Activated CD8-positive, alpha-beta memory T cell treated with anti-CD3 and anti-CD28 coated beads for 48 hours (primary cell): Measurements from ENCODE around the gene ZSWIM8.
"Not testable (repeated sequence)": the region's sequence is repeated elsewhere in the genome, so short reads cannot be mapped to it uniquely, and the experiment has no call there.

Experiments
- DNase-seq, 3 experiments: peaks; one replicate each; pipeline ENCODE4 v3.0.0-alpha.2; 2020; ENCODE audit warnings: low read depth in 2 of 3, low spot score in 2 of 3

Gene ZSWIM8

DNA sequence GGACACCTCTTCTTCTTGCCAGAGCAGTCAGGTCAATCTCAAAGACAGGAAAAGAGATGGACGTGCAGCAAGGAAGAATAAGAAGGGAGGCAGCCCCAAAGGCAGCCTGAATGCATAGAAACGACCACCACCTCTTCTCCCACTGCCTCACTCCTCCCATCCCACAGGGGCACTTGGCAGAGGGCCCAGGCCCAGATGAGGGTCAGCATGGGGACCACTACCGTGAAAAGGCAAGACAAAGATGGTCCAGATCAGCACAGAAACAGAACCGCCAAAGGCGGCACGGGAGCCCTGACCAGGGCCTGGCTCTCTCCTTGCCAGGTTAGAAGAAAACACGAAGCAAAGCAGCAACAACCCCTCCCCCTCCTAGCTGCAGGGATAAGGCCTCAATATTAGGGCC is 27.9 kb downstream of the ZSWIM8 start:
- DNase-seq, result no peak

- no peak for DNase-seq
These were observed 29.0 kb downstream of the ZSWIM8 start for GRCh38 chr10:73814276-73814895.

- DNase-seq, result no peak
These were observed 29.7 kb downstream of the ZSWIM8 start for GRCh38 chr10:73814896-73815718.

- DNase-seq, result no peak
These were observed 30.3 kb downstream of the ZSWIM8 start for GRCh38 chr10:73815719-73816030.

DNA sequence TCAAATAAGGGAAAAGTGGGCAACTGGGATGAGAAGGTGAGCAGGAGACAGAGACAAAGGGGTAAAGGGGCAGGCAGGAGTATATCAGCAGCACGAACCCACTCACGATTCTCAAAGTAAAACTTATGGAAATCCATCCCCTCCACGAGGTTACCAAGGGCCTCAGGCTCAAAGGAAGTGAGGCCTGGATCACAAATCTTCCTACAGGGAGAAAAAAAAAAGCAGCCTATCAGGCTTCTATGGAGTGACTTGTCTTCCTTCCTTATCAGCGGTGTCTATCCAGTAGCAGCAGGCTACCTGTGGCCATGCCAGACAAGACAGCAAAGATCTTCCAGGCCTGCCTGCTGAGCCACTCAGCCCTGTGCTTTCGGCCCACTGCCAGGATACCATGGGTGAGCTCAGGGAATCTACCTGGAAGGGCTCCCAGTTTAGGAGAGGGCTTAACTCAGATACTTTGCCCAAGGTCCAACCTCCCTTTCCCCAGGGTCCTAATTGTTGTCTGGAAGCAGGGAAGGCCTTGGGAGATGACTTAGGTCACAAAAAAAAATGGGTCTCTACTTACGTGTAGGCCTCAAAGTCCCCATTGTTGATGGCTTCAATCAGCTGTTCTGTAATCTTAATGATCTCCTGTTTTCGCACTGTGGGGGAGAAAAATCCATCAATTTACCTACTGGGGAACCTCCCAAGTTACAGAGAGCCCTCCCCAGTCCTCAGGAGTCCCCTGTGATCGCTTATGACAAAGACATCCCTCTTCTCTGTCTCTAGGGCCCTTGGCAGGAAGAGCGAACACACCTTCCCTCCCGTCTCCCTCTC is 31.7 kb downstream of the ZSWIM8 start:
- DNase-seq, result no peak

DNA sequence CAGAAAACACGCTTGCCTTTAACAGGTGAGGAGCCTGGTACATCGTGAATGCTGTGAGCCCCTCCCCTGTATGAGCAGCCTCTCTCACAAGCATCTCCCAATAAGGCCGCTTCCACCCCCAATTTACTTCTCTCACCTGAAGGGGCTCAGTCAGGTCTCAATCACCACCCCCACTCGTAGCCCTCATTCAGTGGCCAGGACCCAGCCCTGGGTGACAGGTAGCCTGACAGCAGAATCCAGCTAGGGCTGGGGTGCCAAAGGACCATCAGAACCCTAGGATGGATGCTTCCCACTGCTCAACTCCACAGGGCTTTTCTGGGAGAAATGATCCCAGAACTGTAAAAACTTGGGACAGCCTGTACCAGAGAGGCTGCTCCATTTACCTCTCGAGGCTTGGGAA is 32.4 kb downstream of the ZSWIM8 start:
- DNase-seq, result no peak

DNA sequence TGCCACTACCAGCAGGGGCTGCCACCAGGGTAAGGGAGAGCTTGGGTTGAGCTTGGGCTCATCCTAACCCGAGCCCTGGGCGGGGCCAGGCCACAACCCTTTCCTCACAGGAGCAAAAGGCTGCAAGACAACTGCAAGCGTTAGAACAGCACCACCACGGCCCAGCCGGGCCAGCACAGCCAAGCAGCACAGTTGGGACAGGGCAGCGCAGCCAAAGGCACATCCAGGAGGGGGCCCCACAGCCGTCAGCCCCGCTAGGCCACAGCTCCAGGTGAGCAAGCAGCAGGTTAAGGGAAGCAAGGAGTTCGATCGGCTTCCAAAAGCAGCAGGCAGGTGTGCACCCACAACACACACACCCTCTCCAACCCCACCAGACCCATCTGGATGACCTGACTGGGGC is 33.0 kb downstream of the ZSWIM8 start:
- no peak for DNase-seq

DNA sequence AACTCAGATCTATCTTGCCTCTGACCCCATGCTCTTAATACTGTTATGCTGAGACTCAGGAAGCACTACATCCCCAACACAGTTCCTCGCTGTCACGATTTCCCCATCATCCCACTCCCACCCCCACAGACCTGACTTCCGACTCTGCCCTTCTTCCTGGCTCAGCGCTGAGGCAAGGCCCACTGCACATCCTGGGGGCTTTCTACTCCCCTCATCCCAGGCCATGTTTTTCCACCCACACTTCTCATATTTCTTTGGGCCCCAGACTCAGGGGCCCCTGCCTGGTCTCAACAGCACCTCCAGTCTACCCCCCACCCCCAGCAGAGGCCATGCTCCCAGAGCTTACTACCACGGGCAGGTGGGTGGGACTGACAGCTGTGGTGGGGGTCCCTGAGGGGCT is 33.7 kb downstream of the ZSWIM8 start:
- no peak for DNase-seq

DNA sequence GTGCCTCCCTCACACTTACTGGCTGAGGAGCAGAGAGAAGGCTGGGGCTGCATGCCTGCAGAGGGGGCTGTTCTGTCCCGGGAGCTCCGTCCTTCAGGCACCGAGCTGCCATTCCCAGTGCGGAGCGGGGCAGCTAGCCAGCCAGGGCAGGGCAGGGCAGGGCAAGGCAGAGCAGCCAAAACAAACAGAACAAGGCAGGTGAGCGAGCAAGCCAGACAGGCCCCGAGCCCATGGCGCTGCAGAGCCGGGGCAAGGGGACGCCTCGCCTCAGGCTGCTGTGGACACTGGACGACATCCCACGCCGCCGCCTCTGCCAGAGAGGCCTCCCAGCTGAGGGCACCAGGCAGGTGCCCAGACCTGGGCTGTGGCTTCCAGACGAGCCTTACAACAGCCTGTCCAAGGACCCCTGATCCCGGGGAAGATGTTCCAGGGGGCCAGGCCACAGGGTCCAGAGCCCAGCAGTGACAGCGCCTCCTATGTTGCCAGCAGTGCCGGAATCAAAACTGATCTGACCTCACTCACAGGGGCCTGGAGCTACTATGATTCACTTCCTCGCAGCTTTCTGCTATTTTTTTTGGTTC is 34.2 kb downstream of the ZSWIM8 start:
- DNase-seq, result no peak

- no peak for DNase-seq
These were observed 38.0 kb downstream of the ZSWIM8 start for GRCh38 chr10:73823391-73823790.

DNA sequence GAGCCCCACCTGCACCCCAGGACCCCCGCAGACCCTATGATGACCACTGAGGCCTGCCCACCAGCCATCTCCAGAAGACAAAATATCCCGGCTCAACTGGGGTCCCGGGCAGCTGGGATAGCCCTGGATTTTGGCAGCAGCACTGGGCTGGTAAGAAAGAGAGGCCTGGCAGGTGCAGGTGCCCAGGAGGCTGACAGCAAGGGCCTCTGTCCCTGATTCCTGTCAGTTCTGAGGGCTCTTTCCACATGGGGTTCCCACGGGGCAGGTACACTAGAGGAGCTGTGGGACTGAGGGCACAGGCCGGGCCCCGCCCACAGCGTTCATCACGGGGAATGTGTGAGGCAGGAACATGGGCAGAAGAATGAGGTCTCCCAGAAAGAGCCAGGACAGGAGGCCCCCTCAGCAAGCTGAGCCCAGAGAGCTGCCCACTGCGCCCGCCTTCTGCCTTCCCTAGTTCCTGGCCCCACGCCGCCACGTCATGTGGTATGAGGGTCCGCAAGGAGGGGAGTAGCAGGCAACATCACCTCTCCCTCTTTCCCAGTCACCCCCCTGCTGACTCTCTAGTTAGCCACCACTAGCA is 38.8 kb downstream of the ZSWIM8 start:
- no peak for DNase-seq

GRCh38 chr10:73827346-73828089 is 42.1 kb downstream of the ZSWIM8 start:
- no peak for DNase-seq

- no peak for DNase-seq
These were observed 42.8 kb downstream of the ZSWIM8 start for GRCh38 chr10:73828161-73828560.

- not testable (repeated sequence) for DNase-seq
These were observed 43.7 kb downstream of the ZSWIM8 start for GRCh38 chr10:73829090-73829489.

GRCh38 chr10:73836427-73836980 is 51.1 kb downstream of the ZSWIM8 start:
- no peak for DNase-seq

DNA sequence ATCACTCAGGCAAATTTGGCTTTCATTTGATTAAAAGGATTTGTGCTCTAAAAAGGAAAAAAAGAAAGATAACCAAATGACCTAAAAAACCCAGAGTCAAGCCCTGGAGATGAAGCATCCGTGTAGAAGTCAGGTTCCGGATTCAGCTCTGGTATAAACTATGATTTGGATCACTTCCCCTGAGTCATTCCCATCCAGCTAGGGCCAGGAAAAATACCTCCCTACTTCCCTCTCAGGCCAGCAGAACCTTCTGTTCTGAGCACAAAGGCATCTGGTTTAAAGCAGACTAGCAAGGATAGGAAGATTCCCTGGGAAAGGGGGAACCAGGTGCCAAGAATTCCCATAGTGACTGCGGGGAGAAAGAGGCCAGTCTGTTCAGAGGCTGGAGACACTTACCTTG is 51.7 kb downstream of the ZSWIM8 start:
- no peak for DNase-seq

DNA sequence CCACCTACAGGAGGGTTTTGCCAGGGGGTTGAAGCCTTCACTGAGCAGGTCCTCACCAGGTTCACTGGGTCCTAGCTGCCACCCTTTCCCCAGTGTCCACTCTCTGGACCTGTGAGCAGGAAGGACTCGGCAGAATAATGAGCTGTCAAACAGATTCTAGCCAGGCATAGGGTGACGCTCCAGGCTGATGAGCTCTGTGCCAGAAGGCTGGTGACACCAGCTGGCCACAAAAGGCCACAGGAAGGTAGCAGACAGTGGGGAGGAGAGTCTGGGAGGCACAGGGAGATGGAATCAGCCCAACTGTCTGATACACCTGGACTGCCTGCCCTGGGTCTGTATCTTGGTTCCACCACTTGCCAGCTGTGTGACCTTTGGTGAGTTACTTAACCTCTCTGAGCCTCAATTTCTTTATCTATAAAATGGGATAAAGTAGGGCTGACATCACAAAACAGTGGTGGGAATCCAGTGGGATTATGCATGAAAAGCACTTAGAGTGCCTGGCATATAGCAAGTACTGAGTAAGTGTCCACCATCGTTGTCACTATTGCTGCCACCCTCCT is 52.7 kb downstream of the ZSWIM8 start:
- DNase-seq, result no peak

- DNase-seq, result no peak
These were observed 53.4 kb downstream of the ZSWIM8 start for GRCh38 chr10:73838827-73839226.

- no peak for DNase-seq
These were observed 54.0 kb downstream of the ZSWIM8 start for GRCh38 chr10:73839276-73839966.

- DNase-seq, result no peak
These were observed 54.6 kb downstream of the ZSWIM8 start for GRCh38 chr10:73840056-73840402.
